Measurements from ENCODE around the gene PTEN.
"Not testable (repeated sequence)": the region's sequence is repeated elsewhere in the genome, so short reads cannot be mapped to it uniquely, and the experiment has no call there.

PTEN gene

GRCh38 chr10:87863053-87863943, at the start of gene PTEN, which contains the start of gene KLLN:
PTEN (plus strand) TSS chr10:87863625; CDS start chr10:87864470, 845 bp downstream.
KLLN (minus strand) TSS chr10:87863533; CDS start chr10:87862487, 1,046 bp downstream.
- peak; percentile 39 to 95 (median 86) for DNase-seq

DNA sequence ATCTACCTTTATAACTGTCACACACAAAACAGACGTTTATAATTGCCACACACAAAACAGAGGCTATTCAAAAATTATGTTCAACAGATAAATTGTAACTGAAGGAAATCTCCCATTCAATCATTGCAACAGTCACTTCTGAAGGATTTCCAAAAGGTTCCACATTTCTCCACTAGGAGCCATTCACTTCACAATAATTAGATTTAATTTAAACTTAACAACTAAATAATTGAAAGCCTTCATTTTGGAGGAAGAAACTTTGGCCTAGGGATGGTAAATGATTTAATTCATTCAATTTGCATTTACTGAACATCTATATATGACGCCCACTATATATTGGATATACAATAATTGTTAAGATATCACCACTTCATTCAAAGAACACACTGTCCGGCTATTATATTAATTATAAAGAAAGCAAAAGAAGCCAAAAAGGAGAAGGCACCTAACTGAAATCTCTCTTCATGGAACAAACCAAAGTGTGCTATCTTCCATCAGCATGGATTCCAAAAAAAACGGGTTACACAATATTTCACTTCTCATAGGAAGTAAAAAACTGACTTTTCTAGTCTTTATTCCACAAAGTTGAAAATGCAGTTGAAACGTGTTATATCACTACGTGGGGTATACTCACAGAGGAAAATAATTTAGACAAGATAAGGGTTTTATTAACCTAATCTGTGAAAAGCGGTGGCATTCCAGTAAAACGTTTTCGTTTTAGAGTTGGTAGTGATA, 47.1 kb upstream of the PTEN start:
- DNase-seq: no peak

DNA sequence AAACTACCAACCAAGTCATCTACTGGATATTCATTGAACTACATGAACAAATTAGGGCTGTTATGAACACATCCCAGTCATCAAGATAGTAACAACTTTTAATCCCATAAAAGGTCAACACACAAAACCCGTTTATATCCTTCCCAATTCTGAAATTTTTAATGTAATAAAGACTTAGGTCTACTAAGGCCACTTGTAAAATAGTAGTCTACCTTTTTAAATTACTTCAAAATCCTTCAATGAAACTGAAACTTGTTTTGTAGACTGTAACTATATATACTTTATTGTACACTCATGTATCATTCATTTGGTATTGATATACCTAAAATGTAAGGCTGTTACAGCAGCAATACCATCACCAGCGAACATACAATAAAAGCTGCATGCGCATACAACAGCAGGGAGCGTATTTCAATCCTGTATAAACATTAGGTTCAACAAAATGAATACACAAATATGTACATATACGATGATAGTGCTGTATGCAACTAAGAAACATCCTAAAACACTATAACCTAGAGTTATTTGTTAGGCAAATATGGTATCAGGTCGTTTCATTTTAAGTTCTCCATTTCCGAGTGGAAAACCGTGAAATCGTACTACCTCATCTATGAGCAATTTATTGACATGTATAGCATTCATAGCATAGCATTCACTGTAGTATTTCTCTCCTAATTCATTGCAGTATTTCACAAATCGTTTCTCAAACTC, 46.4 kb upstream of the PTEN start:
- DNase-seq: no peak

DNA sequence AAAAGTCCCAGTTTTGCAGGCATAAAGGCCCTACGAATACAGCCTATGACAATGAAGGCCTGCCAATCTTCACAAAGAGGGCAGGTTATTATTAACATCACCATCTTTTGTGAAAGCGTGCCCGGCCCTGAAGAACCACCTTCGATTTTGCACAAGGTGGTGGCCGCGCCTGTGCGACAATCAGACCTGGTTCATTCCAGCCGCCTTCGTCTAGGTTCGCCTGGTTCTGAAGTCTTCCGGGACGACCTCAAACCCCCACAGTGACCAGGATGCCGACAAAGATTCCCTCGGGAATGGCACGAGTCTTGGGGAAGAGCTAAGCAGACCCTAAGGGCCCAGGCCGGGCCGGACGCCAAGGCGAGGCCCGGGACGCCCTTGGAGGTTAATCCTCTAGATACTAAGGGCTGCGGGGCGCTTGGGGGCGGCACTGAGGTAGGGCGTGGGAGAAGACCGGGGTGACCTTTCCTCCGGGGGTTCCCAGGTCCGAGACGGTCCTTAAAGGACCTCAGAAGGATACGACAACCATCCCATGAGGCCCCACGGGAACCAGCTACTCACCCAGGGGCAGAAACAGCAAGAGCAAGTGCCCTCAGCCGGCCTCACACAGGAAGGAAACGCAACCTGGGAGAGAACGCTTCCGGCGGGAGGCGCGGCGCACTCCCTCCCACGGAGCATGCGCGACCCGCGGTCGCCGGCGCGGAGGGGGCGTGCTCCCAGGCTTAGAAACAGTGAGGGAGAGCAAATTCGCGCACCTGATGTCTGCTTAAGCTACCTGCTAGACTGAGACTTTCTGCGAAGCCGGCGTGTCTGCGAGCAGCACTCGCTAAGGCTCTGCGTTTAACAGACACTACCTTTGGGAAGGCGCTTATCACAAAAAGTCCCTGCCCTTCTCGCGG, 45.6 kb upstream of the PTEN start, which contains the start of gene ATAD1:
TSS of gene ATAD1 (minus strand) at position 618 of the 896 bp plus-strand sequence. CDS start 3,627 bp downstream, outside the sequence.
- peak; percentile 32 to 91 (median 79) for DNase-seq

- peak in 38 of 58 donors; percentile 14 to 77 (median 48) for DNase-seq
Measured at GRCh38 chr10:87818505-87819288, 44.7 kb upstream of the PTEN start.

DNA sequence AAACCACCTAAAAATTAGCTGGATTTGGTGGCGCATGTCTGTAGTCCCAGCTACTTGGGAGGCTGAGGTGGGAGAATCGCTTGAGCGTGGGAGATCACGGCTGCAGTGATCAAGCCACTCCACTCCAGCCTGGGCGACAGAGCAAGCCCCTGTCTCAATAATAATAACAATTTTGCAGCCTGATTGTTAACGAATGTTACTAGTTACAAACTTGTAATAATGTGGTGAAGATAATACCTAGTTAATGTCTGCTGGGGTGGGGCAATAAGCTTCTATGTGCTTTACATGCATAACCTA, 44.2 kb upstream of the PTEN start:
- DNase-seq: no peak

DNA sequence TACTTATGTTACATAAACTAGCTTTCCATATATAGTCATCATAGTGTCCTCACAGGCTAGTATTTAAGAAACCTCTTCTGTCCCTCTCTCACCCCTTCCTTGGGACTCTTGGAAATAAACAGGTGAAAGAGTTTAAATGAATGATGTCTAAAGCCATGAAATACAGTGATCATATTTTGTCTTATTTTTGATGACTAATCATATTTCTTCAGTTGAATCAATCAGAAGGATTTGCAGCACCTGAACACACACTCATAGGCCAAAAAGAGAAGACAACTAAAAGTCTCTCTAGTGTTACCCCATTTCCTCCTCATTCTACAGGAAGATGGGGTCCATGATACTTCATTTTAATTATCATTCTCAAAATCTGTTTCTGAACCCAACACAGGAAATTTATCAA, 36.8 kb upstream of the PTEN start:
- no peak for DNase-seq

DNA sequence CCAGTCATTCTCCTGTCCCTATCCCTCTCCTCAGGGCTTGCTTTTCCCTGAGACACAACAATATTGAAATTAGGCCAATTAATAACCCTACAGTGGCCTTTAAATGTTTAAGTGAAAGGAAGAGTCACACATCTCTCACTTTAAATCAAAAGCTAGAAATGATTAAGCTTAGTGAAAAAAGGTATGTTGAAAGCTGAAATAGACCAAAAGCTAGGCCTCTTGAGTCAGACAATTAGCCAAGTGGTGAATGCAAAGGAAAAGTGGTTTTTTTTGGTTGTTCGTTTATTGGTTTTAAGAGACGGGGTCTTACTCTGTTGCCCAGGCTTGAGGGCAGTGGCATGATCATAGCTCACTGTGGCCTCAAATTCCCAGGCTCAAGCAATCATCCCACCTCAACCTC, 35.7 kb upstream of the PTEN start:
- DNase-seq: no peak

- DNase-seq: not testable (repeated sequence)
Measured at GRCh38 chr10:87829051-87829450, 34.4 kb upstream of the PTEN start.

GRCh38 chr10:87829986-87830729, 33.3 kb upstream of the PTEN start:
- DNase-seq: no peak

GRCh38 chr10:87836098-87836497, 27.3 kb upstream of the PTEN start:
- DNase-seq: no peak

GRCh38 chr10:87837445-87837844, 26.0 kb upstream of the PTEN start:
- DNase-seq: no peak

DNA sequence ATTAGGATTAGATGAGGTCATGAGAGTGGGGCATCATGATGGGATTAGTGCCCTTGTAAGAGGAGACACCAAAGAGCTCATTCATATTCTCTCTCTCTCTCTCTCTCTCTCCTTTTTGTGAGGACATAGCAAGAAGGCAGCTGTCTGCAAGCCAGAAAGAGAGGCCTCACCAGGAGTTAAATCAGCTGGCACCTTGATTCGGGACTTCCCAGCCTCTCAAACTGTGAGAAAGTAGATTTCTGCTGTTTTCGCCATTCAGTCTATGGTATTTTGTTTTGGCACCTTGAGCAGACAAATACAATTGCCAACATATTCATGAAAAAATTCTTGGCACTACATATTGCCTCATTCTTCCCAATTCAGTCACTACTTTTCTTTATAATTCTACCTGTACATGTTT, 24.8 kb upstream of the PTEN start:
- DNase-seq: no peak

DNA sequence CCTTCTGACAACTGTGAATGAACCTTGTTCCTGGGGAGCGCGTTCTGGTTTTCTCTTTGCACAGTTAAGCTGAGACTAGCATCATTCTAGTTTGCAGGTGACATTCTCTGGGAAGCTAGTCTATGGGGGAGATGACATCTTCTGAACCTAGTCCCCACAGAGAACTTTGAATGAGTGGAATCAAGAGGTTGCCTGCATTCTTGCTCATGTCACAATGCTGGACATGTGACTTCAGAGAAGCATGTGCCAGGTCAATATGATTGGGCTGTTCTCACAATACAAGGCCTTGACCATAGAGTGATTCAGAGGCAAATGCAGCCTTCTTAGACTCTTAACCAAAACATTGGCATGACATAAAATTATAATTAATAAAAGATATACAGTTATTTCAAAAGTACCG, 22.2 kb upstream of the PTEN start:
- DNase-seq: no peak

GRCh38 chr10:87842220-87842641, 21.2 kb upstream of the PTEN start:
- no peak for DNase-seq

GRCh38 chr10:87842776-87843497, 20.5 kb upstream of the PTEN start:
- DNase-seq: no peak

DNA sequence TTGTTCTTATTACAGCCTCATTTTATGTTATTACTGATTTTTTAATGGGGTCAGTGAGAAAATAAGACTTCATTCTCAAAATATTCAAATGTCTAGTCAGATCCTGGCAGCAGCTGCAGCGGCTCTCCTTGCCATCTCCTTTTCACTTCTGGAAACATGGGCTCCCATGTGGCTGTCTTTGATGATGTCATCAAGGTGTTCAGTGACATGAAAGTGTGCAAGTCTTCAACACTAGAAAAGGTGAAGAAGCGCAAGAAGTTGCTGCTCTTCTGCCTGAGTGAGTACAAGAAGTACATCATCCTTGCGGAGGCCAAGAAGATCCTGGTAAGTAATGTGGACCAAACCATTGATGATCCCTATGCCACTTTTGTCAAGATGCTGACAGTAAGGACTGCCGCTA, 19.7 kb upstream of the PTEN start:
- no peak for DNase-seq

Data from anterior cingulate cortex (tissue), 58 donors.